Muscle of back (tissue), 11 donors: ENCODE data around the gene FOXD3. TPM values are rescaled to one million over a fixed set of nuclear protein-coding genes. Genes with fewer than 3 reads are reported as not detected.
A peak's percentile ranks its signal among the peaks of the same experiment; 100 is the strongest.

Experiments used
- DNase-seq, 3 donors: peaks; one replicate each; pipeline versions ENCODE4 v3.0.0 to v3.0.0-alpha.2; 2013
- polyA plus RNA-seq, 10 donors: library from polyadenylated mRNA; unstranded; fragments of 120-200 nt; gene quantifications; one replicate each; pipeline ENCODE4 v1.2.1, GENCODE V29; 2013; ENCODE audit not compliant: insufficient read length in 10 of 10

The FOXD3 gene
- polyA plus RNA-seq, 10 donors, result 3.5 to 8.3 (median 5.9) TPM

GRCh38 chr1:63319046-63320021 lies 3.0 kb upstream of the FOXD3 start:
- peak in 2 of 3 donors; percentile 23 to 69 for DNase-seq

GRCh38 chr1:63320022-63320721 lies 2.2 kb upstream of the FOXD3 start:
- peak in 2 of 3 donors; percentile 21 to 73 for DNase-seq

- DNase-seq, result peak in 2 of 3 donors; percentile 4 to 53
Measured at GRCh38 chr1:63321066-63321784, 1.1 kb upstream of the FOXD3 start.

GRCh38 chr1:63321785-63322113 lies 618 bp upstream of the FOXD3 start:
- DNase-seq, result peak in 1 of 3 donors; percentile 6

- peak in 2 of 3 donors; percentile 28 to 69 for DNase-seq
Measured at GRCh38 chr1:63322944-63323864, 837 bp downstream of the FOXD3 start.

GRCh38 chr1:63323865-63324778 lies 1.8 kb downstream of the FOXD3 start:
- peak in 2 of 3 donors; percentile 9 to 59 for DNase-seq

- DNase-seq, result no peak
Measured at GRCh38 chr1:63324779-63325119, 2.4 kb downstream of the FOXD3 start.

- DNase-seq, result peak in 2 of 3 donors; percentile 27 to 61
Measured at GRCh38 chr1:63325279-63325985, 3.1 kb downstream of the FOXD3 start.

GRCh38 chr1:63326106-63326472 lies 3.7 kb downstream of the FOXD3 start:
- DNase-seq, result peak in 1 of 3 donors; percentile 72

- DNase-seq, result peak in 2 of 3 donors; percentile 42 to 76
Measured at GRCh38 chr1:63326473-63327380, 4.4 kb downstream of the FOXD3 start.

- DNase-seq, result peak in 2 of 3 donors; percentile 79 to 87
Measured at GRCh38 chr1:63327417-63328054, 5.2 kb downstream of the FOXD3 start.

GRCh38 chr1:63328122-63328521 lies 5.8 kb downstream of the FOXD3 start:
- no peak for DNase-seq

GRCh38 chr1:63328781-63329180 lies 6.4 kb downstream of the FOXD3 start:
- DNase-seq, result no peak

- DNase-seq, result peak in 1 of 3 donors; percentile 34
Measured at GRCh38 chr1:63329621-63330330, 7.4 kb downstream of the FOXD3 start.

GRCh38 chr1:63330331-63330916 lies 8.1 kb downstream of the FOXD3 start:
- peak in 1 of 3 donors; percentile 40 for DNase-seq

- DNase-seq, result no peak
Measured at GRCh38 chr1:63342402-63342801, 20.0 kb downstream of the FOXD3 start.

- no peak for DNase-seq
Measured at GRCh38 chr1:63343922-63344321, 21.6 kb downstream of the FOXD3 start.
